ENCODE results near the gene SLC12A6.
"Not testable (repeated sequence)": the region's sequence is repeated elsewhere in the genome, so short reads cannot be mapped to it uniquely, and the experiment has no call there.

The SLC12A6 gene

DNA sequence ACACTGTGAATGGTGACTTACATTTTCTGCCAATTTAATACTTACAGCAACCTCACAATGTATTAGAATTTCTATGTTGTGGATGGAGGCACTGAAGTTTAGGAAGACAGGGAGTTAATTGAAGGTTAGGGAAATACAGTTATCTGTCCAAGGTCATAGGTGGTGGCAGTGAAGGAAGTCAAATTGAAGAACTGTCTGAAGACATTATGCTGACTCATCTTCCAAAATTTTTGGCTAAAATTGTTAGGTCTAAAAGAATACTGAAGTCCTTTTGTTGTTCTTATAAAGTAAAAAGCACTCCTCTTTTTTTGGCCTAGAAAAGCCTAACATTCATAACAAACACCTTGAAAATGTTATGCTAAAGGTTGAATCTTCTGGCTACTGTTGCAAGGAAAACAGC is 85.0 kb downstream of the SLC12A6 start:
- DNase-seq, result no peak

DNA sequence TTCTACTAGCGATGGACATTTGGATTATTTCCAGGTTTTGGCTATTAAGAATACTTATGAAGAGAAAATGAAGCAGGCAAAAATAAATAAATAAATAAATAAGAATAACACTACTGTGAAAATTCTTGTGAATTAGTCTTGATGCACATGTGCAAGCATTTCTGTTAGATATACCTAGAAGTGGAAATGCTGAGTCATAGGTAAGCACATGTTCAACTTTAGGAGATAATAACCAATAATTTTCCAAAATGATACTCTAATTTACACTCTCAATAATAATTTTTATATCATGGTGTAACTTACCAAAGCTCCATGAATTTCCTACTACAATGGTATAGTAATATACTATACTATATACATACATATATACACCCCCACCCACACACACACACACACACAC is 89.4 kb downstream of the SLC12A6 start:
- DNase-seq, result no peak

DNA sequence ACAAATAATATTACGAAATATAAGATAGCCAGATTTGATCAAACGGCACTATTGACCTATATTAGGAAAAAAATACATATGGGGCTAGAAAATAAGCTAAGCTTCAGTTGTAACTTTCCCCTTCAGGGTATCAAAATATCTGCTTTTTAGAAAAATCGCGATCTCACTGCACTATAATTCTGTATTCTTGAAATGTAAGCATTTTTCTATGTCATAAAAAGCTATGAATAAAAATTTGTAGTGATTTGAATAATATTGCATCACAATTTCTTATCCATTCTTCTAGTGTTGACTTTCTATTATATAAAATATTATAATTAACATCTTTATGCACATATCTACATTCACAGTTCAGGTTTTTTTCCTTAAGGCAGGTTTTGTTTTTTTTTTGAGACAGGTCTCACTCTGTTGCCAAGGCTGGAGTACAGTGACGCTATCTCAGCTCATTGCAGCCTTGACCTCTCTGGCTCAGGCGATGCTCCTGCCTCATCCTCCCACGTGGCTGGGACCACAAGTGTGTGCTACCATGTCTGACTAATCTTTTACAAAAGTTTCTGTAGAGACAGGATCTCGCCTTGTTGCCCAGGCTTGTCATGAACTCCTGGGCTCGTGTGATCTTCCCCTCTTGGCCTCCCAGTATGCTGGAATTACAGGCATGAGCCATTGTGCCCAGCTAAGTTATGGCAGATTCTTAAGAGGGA is 91.2 kb downstream of the SLC12A6 start:
- DNase-seq, result no peak

DNA sequence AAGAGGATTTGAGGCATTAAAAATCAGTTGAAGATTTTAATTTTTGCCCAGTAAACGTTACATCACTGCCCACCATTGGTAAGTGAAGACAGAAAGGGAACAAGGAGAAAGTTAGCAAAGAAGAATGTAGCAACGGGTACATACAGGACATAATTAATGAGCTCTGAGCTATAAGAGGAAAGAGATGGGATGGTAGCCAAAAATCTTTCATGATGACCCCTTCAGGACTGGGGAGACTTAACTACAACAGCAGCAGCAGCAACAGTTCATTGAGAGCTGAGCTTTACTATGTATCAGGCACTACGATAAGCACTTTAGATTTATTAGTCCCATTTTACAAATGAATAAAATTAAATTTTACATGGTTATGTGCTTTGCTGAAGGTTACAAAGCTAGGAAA is 94.4 kb downstream of the SLC12A6 start:
- no peak for DNase-seq

DNA sequence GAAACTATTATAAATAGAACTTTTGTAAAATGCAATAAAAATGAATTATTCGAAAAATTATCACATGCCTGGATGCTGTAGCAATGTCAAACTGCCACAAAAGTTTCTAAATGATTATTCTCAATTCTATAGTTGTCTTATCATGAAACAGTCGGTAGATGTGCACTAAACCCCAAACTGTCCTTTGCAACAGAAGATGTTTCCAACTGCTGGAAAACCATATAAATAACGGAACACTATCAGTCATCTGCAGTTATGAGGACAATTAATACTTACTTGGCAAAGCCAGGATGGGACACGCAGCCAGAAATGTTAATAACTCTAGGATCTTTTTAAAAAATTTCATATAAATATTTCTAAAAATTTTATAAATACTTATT is 95.3 kb downstream of the SLC12A6 start:
- DNase-seq, result no peak

DNA sequence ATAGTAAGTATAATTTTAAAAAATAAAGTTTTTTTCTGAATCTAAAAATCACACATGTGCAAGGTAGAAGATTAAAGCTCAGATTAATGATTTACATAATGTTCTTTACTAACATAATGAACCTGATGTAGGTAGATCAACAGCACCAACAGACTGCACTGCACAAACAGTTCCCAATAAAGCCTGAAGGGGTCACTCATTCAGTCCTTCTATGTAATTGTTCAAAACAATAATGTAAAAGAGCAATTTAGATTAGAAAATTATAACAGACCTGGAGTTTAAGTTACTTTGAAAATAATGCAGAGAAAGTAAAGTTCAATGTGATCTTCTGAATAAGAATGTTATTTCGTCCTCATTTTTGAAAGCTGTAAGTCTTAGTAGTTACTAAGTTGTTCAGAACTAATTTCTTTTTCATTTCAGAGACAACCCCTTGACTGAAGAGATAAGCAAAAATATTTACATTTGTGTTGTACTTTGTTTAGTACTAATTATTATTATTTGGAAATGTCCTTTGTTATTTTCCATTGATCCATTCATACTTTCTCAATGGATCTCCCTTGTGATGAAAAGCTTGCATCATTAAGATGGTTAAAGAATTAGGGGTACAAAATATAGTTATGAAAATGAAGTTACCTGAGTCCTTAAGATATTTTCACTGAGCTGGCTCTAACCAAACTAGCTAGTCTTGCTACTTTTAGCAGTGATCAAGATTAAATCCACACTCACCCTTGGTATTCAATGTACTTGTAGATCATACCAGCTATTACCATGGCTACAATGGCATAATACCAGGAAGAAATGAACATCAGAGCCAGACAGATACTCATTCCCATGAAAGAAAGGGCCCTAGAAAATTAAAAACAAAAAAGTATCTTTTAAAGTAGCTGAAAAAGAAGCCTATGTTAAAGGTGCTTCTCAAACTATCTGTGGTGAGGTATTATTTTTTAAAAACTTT is 95.9 kb downstream of the SLC12A6 start:
- DNase-seq, result peak in 3 of 5 donors; percentile 13 to 55 (median 20)

DNA sequence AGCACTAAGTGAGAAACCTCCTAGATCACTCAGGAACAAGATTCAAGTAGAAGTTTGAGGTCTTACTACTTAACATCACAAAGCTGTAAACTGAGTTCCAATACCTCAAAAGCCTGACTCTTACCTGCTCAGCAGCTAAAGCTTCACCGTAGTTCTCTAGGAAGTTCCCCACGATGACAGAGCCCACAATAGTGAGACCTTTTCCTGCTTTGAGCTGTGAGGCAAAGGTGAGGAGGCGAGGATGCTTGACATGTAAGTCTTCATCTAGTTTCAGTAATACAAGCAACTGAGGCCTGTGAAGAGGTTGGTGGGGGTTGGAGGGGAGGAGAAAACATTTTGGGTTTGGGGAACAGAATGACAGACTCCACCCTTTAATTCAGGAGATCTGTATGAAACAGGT is 97.0 kb downstream of the SLC12A6 start:
- no peak for DNase-seq

DNA sequence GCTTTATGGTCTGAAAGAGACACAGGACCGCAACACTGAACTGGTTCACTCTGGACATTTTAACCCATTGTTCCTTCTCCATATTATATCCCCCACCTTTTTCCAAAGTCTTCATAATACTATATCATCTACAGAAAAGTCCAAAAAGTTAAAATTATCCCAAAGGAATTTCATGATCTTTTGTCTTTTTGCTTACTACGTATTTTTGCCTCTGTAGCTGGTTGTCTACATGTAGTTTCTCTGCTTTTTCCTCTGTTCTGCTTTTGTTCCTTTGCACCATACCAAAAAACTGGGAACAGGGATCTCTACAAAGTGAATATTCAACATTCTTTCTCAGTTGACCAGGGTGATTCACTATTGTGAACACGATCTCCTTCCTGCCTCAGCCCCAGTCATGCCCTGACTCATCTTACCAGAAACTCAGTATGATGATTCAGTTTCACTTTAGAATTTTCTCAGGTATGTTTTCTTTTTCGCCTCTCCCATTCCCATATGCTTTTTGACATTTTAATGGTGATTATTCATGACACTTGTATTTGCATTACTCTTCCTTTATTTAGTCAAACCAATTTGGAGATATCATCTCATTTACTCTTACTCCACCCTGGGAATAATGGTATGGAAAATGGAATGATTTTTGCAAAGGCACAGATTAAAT is 98.3 kb downstream of the SLC12A6 start:
- DNase-seq, result peak in 1 of 5 donors; percentile 55

DNA sequence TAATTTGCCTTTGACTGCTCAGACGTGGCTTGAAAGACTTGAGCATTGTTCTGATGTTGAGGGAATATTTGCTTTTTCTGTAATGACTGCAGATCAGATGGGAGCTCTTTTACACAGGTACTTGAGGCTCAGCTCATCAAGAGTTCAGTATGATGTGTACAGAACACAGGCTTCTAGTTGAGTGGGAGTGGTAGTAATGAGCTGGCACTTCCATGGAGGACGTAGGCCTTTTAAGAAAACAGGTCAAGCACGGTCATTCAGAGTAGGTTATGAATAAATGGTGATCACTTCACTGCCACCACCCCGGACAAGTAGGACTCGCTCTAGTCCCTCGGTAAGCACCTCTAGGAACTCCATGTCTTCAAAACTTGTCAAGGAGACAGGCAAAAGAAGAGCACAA is 104.0 kb downstream of the SLC12A6 start:
- no peak for DNase-seq

DNA sequence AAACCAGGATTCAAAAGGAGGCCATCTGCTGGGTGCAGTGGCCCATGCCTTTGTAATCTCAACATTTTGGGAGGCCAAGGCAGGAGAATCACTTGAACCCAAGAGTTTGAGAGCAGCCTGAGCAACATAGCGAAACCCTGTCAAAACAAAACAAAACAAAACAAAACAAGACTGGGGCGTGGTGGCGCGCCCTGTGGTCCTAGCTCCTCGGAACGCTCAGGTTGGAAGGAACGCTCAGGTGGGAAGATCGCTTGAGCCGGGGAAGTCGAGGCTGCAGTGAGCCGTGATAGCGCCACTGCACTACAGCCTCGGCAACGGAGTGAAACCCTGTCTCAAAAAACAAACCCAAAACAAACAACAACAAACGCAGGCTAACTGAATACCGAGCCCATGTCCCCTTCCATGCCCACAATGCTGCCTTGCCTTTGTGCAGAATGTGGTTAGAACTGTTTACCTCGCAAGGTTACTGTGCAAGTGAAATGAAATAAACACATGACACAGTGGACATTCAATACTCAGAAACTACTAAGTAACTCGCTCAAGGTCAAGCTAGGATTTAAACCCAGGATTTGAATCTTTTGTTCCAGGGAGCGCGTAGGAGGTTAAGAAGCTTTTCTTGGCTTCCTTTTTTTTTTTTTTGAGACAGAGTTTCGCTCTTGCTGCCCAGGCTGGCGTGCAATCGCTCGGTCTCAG is 113.5 kb downstream of the SLC12A6 start:
- peak in 1 of 5 donors; percentile 4 for DNase-seq

DNA sequence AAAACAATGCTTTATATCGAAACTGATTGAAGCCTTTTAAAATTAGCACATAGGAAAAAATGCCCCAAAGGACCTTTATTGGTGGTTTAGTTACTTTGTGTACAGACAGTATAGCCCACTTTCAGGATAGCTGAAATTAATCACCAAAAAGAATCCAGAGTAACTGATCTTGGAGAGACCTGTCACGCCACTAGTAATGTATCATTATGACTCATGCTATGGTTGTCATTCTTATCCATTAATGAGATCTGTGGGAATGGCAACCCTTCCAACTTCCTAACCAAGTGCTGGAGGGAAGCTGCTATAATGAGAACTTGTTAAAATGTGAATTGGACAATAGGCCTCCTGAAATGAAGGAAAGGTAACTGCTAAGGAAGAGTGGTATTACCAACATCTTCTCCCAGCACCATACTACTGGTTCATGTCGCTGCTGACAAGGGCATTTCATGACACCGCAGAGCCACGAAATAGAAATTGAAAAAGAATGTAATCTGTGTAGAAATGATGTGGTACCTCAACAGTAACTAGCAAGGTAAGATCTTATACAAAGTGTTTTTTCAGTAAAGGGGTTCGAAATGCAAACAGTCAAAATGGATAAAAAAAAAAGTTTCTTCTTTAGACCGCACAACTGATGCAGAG is 119.9 kb downstream of the SLC12A6 start:
- no peak for DNase-seq

DNA sequence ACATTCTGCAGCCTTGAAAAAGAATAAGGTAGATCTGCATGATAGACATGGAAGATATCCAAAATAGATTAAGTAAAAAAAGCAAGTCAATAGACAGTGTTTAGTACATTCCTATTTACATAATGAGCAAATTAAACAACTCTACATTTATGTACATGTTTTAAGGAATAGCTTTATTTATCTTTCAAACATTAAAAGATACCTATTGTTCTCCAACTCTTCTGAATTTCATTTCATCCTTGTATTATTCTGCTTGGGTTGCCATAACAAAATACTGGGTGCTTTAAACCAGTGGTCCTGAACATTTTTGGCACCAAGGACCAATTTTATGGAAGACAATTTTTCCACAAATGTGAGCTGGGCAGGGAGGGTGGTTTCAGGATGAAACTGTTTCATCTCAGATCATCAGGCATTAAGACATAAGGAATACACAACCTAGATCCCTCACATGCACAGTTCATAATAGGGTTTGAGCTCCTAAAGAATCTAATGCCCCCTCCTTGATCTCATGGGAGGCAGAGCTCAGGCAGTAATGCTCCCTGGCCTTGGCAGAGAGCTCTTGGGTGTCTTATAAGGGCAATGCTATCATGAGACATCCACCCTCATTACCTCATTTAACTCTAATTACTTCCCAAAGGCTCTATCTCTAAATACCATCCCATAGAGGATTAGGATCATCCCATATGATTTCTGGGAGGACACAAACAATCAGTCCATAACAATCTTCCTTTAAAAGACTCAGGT is 120.9 kb downstream of the SLC12A6 start:
- no peak for DNase-seq

DNA sequence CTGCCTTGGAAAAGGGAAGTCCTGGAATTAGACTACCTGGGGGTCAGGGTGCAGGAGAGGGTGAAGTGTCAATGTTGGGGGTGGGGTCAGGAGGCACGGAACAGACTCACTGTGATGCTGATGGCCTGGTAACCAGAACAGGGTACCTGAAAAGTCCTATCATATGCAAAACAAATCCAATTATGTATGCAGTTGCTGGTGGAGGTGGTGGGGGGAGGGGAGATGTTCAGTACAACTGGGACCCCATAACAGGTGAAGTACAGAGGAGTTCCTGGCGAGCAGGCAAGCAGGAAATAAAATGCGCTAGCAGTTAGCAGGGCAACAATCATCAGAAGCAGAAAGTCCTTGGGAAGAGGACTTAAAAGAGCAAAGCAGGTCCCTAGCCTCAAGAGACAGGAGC is 123.4 kb downstream of the SLC12A6 start:
- no peak for DNase-seq

DNA sequence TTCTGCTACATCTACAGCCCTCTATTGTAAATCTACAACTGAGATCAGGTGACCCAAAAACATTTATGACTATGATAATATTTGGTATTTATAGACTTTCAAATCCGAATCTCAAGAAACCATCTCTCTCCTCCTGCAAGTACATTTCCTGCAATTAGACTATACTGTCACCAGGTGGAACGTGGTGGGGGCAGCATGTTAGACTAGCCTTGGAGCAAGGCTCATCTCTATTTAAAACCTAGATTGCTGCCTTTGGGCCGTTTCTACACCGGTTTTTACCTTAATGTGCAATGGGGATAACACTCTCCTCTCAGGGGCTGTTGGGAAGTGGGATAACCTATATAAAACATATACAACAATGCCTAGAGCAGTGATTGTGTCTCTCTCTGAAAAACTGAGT is 123.9 kb downstream of the SLC12A6 start:
- no peak for DNase-seq

DNA sequence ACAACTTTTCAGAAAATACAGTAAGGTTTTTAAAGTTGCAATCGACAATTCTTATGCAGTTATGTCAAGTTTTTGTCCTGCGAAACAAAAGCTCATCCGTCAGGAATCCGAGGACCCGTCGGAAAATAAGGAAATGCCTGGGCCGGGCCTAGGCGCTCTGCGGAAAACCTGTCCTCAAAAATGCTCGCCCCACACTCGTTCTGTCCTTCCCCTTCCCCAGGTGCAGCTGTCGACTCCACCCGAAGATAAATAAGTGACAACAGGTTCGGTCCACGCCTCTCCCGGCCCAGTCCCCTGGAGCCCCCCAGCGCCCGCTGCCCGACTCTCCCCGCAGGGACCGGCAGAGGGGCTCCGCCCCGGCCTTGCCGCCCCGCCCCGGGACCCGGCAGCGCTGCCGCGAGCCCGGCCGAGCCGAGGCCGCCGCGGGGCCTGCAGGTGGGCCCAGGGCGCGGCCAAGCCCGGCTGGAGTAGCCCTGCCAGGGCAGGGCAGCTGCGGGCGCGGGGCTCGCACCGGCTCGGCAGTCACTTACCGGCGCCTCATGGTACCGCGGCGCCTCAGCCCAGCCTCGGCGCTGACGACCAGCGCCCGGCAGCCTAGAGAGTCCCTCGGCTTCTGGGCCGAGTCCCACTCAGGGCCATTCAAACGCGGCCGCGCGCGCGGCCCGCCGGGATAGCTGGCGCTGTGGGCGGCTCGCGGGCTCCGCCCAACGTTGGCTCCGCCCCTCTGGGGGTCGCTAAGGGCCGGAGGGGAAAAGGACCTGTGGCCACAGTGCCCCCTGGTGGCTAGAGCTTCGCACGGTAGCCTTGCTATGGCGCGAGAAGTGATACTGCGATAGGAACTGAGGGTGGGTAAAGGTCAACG is 127.9 kb downstream of the SLC12A6 start, which contains the start of gene KATNBL1:
Gene KATNBL1, minus strand, starts transcription at position 676 of the 862 bp plus-strand sequence. CDS start 46,420 bp downstream, outside the sequence.
- peak; percentile 87 to 94 (median 93) for DNase-seq

DNA sequence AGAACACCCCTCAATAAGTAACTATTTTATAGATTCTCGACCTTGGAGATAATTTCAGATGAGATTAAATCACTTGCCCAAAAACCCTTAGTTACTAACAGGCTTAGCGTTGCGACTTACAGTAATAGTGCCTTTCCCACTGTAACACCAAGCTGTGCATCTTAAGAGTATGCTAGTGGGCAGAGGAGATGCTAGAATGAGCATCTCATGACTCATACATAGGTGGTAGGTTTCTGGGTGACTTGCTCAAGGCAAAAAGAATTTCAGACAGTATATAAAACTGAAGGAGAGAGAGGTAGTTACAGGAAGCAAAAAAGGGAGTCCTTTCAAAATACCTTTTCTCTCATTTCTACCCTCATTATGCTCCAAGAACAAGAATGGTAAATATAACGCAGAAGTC is 131.6 kb downstream of the SLC12A6 start:
- DNase-seq, result no peak

DNA sequence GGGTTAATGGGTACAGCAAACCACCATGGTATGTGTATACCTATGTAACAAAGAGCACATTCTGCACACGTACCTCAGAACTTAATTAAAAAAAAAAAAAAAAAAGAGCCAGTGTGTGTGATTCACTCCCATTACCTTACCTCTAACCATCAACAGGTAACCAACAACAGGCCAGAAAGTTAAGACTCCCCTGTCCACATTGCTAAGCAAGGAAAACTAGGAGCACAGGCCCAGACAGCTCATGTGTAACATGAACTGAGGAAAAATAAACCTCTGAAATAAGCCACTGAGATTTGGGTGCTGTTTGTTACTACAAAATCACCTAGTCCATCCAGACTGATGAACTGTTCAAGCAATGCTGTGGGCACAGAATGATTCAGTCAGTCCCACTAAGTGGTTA is 133.6 kb downstream of the SLC12A6 start:
- DNase-seq, result no peak

DNA sequence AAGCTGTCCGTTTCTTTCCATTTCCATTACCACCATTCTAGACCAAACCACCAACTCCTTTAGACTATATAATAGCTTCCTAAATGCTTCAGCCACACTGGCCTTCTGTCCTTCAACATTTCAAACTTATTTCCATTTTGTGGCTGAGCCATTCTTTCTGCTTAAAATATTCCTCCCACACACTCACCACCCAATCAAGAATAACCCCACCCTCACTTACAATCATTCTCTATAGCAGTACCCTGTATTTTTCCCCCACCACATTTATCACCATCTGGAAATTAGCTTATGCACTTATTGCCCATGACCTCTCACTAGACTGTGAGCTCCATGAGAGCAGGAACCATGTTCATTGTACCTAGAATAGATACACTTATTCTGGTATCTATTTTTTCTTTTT is 134.3 kb downstream of the SLC12A6 start:
- no peak for DNase-seq

DNA sequence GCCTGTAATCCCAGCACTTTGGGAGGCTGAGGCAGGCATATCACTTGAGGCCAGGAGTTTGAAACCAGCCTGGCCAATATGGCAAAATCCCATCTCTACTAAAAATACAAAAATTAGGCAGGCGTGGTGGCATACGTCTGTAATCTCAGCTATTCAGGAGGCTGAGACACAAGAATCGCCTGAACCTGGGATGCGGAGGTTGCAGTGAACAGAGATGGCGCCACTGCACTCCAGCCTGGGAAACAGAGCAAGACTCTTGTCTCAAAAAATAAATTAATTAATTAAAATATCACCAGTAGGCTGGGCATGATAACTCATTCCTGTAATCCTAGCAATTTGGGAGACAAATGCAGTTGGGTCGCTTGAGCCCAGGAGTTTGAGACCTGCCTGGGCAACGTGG is 144.3 kb downstream of the SLC12A6 start:
- not testable (repeated sequence) for DNase-seq

DNA sequence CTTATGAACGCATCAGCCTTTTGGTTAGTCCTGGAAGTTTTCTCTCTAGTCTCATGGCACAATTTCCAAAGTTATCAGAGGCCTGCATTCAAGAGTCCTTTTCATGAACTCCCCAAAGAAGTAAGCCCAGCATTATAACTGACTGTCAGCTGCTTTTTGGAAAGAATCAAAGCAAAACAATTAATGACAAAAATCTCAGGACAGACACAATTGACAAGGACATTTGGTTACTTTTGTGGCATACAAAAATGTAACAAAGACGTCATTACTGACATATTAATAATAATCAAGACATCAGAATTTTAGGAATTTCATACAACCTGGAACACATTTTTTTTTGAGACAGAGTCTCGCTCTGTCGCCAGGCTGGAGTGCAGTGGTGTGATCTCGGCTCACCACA is 148.9 kb downstream of the SLC12A6 start:
- no peak for DNase-seq

All from T-helper 1 cell (primary cell).